Activated T-cell treated with anti-CD3 and anti-CD28 coated beads for 48 hours (primary cell): ENCODE measurements around the gene RAB11FIP4.
"Not testable (repeated sequence)": the region's sequence is repeated elsewhere in the genome, so short reads cannot be mapped to it uniquely, and the experiment has no call there.

Source experiments
- DNase-seq: peaks from one replicate; pipeline ENCODE4 v3.0.0-alpha.2; 2020; ENCODE audit warnings: low read depth

RAB11FIP4 gene

DNA sequence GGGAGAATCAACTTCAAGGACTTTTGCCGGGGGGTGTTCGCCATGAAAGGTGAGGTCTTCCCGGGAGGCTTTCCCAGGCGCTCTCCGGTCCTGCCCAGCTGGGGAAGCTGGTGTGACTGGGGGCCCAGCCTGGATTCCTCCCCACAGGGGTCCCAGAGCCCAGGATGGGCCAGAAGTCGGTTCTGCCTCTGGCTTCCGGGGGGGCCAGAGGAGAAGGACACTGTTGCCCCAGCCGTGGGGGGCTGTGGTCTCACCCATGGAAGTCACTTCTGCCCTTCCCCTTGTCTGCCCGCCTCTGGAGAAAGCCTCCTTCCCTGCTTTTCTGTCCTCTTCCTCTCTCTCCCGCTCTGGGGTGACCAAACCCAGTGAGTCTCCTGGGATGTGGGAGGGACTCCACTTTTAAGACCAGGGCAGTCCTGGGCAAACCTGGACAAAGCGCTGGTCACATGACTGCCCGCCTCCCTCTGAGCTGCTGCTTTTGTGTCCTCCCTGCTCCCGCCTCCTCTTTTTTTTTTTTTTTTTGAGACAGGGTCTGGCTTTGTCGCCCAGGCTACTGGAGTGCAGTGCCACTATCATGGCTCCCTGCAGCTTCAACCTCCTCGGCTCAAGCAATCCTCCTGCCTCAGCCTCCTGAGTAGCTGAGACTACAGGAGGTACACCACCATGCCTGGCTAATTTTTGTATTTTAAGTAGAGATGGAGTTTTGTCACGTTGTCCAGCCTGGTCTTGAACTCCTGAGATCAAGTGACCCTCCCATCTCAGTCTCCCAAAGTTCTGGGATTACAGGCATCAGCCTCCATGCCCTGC is 40.6 kb downstream of the RAB11FIP4 start:
- DNase-seq, result no peak

- DNase-seq, result no peak
These were observed 41.8 kb downstream of the RAB11FIP4 start for GRCh38 chr17:31433091-31433790.

GRCh38 chr17:31433811-31434726 is 42.6 kb downstream of the RAB11FIP4 start:
- DNase-seq, result no peak

DNA sequence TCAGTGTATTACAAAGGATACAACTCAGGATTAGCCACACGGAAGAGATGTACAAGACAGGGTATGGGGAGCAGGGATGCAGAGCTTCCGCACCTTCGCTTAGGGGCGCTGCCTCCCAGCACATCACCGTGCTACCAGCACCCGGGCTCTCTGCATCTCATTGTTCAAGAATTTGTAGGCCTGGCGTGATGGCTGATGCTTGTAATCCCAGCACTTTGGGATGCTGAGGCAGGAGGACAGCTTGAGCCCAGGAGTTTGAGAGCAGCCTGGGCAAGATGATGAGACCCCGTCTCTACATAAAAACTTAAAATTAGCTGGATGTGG is 43.2 kb downstream of the RAB11FIP4 start:
- DNase-seq, result no peak

DNA sequence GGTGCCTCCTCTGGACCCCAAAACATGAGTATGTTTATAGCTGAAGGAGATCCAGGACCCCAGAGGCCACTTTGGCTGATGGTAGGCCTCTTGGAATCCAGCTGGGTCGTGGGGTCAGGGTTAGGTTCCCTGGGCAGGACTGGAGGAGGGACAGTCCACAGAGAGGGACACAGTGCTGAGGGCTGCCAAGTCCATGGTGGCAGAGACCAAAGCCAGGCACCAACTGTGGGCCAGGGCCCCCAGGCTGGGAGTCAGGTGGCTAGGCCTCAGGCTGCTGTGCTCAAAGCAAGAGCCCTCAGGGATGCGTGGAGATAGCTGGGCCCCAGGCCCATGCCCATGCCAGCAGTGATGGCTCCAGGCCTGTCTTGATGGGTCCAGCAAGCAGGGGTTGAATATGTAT is 44.1 kb downstream of the RAB11FIP4 start:
- DNase-seq, result no peak

DNA sequence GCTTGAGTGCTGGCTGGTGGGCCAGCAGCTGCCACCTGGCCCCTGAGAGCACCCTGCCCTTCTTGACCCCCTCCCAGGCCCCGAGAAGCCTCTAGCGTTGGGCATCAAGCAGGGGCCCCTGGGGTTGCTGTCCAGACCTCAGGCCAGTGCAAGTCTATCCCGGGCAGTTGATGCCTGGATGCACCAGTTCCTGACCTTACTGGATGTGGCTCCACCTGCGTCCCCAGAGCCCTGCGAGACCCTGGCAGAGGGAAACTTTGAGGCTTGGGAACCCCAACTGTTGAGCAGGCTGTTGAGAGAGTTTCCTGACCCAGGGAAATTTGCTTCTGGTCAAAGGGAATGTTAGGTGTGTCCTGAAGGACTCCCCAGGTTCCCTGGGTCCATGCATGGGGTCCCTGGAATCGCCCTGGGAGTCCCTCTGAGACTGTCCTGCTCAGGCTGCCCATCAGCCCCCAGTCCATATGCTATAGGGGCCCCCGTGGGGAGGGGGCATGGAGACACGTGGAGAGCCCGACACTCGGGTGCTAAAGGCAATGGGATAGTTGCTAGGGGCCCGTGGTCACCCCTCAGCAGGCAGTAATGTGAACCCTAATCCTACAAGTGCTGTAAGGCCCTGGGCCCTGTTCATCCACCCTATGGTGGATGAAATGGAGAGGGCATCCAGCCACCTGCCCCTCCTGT is 46.4 kb downstream of the RAB11FIP4 start:
- DNase-seq, result no peak

GRCh38 chr17:31439716-31440115 is 48.2 kb downstream of the RAB11FIP4 start:
- DNase-seq, result no peak

- no peak for DNase-seq
These were observed 50.8 kb downstream of the RAB11FIP4 start for GRCh38 chr17:31442276-31442675.

DNA sequence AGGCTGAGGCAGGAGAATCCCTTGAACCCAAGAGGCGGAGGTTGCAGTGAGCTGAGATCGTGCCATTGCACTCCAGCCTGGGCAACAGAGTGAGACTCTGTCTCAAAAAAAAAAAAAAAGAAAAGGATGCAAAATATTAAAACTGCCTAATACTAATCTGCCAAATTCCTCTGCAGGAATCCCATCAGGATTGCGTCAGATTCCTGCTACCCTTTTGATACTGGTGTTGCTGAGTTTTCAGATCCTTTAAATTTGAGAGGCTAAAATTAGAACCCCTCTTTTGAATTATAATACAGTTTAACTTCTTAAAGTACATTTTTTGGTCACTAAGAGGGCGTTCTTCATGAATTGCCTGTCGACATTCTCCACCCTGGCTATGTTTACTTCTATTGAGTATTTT is 51.4 kb downstream of the RAB11FIP4 start:
- DNase-seq, result not testable (repeated sequence)

DNA sequence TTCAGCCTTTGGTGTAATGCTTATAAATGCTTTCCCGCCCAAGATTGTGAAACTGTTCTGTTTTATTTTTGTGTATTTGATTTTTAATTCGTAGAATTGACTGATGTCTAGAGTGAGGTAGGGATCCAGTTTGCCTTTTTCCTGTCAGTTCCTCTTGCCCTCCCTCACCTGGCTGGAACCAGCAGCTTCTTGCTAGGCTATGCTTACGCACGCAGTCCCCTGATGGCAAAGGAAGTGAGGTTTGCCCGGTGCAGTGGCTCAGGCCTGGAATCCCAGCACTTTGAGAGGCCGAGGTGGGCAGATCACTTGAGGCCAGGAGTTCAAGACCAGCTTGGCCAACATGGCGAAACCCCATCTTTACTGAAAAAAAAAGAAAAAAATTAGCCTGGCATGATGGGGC is 51.9 kb downstream of the RAB11FIP4 start:
- DNase-seq, result no peak

GRCh38 chr17:31444026-31444425 is 52.6 kb downstream of the RAB11FIP4 start:
- no peak for DNase-seq

DNA sequence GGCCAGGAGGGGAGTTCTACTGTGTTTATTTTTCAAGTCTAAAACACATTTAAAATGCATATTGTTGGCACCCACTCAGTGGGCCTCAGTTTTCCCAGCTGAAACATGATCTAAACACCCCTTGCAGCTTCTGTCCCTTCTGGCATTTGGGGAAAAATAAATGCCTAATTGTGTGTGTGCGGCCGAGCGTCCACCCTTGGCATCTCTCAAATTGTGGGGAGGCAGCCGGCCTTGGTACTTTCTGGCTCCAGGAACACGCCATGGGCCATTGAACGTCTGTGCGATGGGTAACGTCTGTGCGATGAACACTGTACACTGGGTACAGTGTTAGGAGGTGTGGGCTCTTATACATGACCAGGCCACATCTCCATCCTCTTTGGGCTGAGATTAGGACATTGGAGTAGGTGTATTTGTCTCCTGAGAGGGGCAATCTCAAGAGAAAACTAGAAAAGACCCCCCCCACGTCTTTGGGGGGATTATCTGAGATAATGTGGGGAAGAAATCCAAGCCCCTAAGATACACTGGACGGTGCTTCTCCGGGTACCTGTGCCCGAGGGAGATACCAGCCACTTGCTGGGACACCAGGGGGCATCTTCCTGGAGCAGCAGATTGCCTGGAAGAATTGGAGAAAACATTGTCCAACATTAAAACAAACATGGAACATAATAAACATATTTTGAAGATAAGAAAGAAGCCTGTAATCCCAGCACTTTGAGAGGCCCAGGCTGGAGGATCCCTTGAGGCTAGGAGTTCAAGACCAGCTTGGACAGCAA is 54.9 kb downstream of the RAB11FIP4 start:
- DNase-seq, result no peak

- DNase-seq, result no peak
These were observed 57.1 kb downstream of the RAB11FIP4 start for GRCh38 chr17:31448467-31449077.

DNA sequence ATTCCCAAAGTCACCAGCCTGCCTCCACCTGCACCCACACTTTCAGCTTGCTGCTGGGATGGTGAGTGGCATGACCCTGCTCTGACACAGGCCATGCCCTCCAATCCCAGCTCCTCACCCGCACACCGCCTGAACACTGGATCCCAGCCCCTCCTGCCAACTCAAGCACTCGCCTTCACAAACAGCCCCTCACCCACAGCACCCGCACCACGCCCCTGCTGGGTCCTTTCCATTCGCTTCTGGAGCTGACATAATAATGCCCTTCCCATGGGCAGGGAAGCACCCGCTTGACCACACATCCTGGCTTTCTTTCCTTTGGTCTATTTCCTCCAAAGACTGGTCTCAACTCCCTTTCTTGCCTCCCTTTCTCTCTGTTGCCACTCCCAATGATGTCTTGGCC is 57.6 kb downstream of the RAB11FIP4 start:
- no peak for DNase-seq

DNA sequence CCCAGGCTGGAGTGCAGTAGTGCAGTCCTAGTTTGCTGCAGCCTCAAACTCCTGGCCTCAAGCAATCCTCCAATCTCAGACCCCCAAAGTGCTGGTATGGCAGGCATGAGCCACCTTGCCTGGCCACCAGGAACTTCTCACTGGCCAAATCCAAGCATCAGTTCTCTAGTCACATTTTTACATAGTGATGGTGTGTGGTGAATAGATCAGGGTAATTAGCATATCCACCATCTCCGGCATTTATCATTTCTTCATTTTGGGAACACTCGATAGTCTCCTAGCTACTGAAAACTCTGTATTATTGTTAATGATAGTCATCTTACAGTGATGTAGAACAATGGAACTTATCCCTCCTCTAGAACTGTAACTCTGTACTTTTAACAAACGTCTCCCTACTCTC is 58.3 kb downstream of the RAB11FIP4 start:
- DNase-seq, result no peak

DNA sequence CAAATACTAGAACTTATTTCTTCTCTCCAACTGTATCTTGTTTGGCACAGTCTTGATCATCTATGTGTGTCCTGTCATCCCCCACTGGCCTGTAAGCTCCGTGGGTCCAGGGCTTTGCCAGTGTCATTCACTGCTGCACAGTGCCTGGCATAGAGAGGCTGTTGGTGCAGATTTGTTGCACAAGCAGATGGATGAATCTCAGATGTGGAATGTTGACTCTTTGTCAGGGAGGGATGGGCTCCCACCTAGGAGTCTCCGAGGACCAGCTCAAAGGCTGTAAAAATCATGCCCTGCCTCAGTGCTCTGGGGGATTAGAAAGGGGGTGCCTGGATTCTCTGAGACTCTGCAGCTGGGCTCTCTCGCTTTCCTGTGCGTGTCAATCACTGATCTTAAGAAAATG is 60.6 kb downstream of the RAB11FIP4 start:
- no peak for DNase-seq

DNA sequence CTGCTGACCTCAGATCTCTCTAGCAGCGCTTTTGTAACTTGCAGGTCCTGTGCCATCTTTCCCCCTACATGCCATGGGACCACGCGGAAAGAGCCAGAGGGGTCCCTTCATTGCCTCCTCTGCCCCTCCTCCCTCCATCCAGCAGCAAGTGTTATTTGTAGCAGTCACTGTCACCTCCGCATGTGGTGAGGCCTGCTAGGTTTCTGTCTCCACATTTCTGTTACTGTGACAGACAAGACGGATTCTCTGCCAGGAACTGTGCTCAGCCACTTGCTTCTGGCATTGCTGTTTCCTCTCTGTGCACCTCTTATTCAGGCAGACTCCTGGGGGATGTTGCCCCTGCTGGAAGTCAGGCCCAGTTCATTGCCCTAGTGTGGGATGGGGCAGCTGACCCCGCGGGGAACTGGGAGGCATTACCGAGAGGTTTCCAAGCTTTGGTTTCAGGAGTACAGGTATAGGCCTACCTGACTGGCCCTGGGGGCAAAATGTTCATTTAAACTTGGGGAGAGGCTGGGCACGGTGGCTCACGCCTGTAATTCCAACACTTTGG is 61.2 kb downstream of the RAB11FIP4 start:
- no peak for DNase-seq

- no peak for DNase-seq
These were observed 62.4 kb downstream of the RAB11FIP4 start for GRCh38 chr17:31453896-31454295.

DNA sequence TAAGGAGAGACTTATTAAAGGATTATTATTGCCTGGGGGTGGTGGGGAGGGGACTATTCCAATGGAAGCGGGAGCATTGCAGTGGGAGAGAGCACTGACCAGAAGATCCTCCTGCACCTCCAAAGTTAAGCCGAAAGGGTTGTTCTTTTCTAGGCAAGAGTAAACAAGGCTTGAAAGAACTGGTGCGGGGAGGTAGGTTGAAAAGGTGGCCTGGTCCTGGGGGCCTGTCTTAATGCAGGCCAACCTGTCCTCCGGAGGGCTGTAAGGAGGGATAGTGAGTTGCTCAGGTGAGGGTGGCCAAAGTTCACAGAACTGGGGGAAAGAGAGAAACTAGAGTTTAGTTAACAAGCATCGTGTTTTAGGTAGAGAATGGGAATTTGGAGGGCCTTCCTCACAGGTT is 65.3 kb downstream of the RAB11FIP4 start:
- no peak for DNase-seq

DNA sequence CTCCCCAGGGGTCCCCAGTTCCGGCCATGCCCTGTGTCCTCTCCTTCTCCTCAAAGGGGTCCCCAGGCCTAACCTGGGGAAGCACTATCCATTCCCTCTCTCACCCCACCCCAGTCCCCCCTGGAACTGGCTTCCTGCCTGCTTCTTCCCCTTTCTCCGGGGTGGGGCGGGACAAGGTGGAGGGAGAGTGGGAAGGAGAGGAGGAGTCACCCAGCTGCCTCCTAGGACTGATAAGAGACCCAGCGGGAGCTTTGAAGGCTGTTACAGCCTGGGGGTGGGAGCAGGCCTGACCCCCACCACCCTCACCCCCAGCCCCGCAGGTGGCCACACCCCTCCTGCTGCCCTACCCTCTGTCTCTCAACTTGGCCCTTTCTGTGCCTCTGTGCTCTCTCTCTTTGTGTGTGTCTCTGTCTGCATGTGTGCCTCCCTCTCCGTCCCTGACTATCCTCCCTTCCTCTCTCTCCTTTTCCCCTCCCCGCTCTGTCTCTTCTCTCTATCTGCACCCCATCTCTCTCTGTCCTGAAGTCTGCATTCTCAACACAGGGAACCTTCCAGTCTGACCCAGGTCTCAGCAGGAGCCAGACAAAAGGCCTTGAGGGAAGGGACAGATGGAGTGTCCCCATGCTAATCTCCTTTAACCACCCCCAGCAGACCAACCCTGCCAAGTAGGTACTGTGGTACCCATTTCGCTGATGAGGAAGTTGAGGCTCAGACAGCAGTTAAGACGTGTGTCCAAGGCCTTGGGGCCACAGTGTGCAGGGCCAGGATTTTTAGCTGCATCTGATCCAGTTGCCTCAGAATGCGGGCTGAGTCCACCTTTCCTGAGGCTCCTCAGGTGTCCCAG is 66.1 kb downstream of the RAB11FIP4 start:
- no peak for DNase-seq
